Activated T-helper 17 cell treated with anti-CD3 and anti-CD28 coated beads, Interleukin-2, amount 50 U/mL, for 72 hours (primary cell): ENCODE data around the gene RBM42. TPM values are rescaled to one million over a fixed set of nuclear protein-coding genes. Genes with fewer than 3 reads are reported as not detected.
"Not testable (repeated sequence)": the region's sequence is repeated elsewhere in the genome, so short reads cannot be mapped to it uniquely, and the experiment has no call there.

Experiments
- ATAC-seq: fragments of 150-1000 bp; cut with Tn5 transposase; replicated peaks from 2 replicates; pipeline ENCODE4 v1.10.0; 2021; ENCODE audit warnings: mild to moderate bottlenecking, moderate library complexity
- H3K27ac Mint-ChIP-seq: one replicate; pipeline ENCODE4 v1.8.0; 2022; ENCODE audit warnings: mixed read lengths
- H3K27me3 Mint-ChIP-seq: one replicate; pipeline ENCODE4 v1.8.0; 2022; ENCODE audit warnings: mixed read lengths
- H3K36me3 Mint-ChIP-seq: one replicate; pipeline ENCODE4 v1.8.0; 2022; ENCODE audit warnings: low read depth, mild to moderate bottlenecking, mixed read lengths
- H3K4me1 Mint-ChIP-seq: one replicate; pipeline ENCODE4 v1.8.0; 2022; ENCODE audit warnings: mixed read lengths
- H3K4me3 Mint-ChIP-seq: one replicate; pipeline ENCODE4 v1.8.0; 2022; ENCODE audit warnings: mild to moderate bottlenecking, mixed read lengths
- H3K9me3 Mint-ChIP-seq: one replicate; pipeline ENCODE4 v1.8.0; 2022; ENCODE audit warnings: mixed read lengths
- total RNA-seq, 2 donors: library from RNA; stranded (reverse); gene quantifications; one replicate each; pipeline ENCODE4 v1.2.3, GENCODE V29; 2022

The RBM42 gene, protein sequence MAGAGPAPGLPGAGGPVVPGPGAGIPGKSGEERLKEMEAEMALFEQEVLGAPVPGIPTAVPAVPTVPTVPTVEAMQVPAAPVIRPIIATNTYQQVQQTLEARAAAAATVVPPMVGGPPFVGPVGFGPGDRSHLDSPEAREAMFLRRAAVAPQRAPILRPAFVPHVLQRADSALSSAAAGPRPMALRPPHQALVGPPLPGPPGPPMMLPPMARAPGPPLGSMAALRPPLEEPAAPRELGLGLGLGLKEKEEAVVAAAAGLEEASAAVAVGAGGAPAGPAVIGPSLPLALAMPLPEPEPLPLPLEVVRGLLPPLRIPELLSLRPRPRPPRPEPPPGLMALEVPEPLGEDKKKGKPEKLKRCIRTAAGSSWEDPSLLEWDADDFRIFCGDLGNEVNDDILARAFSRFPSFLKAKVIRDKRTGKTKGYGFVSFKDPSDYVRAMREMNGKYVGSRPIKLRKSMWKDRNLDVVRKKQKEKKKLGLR
- total RNA-seq, result 10 to 100 TPM; 54.7 to 95.6 TPM

DNA sequence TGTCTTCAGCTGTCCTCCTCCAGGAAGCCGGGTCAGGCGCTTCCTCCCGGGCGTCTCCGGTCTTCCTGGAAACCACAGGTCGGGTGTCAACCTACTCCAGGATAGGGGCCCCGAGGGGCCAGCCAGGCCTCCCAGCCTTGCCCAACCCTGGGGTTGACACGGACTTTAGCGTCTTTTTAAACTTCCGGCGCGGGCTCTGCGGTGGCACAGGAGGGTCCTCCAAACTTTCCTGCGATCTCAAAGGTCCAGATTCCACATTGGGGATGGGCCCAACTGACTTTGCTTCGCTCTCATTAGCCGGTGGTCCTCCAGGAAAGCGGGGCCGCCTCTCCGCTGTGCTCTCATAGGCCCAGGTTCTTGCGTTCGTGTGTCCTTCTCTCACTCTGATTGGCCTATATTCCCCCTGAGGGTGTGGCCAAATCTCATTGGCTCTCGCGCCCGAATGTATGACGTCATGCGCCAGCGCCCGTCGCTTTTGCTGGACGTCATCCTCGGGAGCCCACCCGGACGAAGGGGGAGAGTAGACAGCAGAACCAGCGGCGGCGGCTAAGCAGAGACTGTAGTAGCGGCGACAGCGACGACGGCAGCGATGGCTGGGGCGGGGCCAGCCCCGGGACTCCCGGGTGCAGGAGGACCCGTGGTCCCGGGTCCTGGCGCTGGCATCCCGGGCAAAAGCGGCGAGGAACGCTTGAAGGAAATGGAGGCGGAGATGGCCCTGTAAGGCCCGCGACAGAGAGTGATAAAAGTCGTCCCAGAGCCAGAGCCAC is at the start of gene RBM42:
TSS of gene RBM42 (plus strand) at position 472 of the 767 bp plus-strand sequence. CDS start at position 590, 118 bp downstream.
- H3K36me3 Mint-ChIP-seq, result peaks cover 45% of the 10 kb centered on the region
- peak within 1 kb of the TSS; percentile 97 for H3K27ac Mint-ChIP-seq
- peak; percentile 100 for ATAC-seq
- H3K9me3 Mint-ChIP-seq, result no peaks in the 10 kb centered on the region
- H3K4me3 Mint-ChIP-seq, result peak within 1 kb of the TSS; percentile 91
- peaks cover 10% of the 10 kb centered on the region for H3K4me1 Mint-ChIP-seq
- H3K27me3 Mint-ChIP-seq, result no peaks in the 10 kb centered on the region

DNA sequence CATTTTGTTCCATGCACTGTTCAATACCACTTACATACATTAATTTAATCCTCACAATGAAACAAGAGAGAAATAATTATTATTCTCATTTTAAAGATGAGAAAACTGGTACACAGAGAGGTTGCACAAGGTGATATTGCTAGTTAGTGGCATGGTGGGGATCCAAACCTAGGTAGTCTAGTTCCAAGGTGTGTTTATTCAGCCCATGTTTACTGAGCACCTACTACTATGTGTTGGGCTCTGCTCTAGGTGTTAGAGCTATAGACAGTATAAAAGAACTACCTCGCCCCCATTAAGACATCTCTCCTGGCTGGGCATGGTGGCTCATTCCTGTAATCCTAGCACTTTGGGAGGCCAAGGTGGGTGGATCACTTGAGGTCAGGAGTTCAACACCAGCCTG is 46.1 kb upstream of the RBM42 start:
- Mint-ChIP-seq H3K4me3 (no peak overlapping the region), H3K27me3 (peaks cover 18% of the 10 kb centered on the region), H3K27ac (no peak overlapping the region), H3K4me1 (no peaks in the 10 kb centered on the region), H3K36me3 (no peaks in the 10 kb centered on the region), H3K9me3 (peaks cover 2% of the 10 kb centered on the region)
- no peak for ATAC-seq

DNA sequence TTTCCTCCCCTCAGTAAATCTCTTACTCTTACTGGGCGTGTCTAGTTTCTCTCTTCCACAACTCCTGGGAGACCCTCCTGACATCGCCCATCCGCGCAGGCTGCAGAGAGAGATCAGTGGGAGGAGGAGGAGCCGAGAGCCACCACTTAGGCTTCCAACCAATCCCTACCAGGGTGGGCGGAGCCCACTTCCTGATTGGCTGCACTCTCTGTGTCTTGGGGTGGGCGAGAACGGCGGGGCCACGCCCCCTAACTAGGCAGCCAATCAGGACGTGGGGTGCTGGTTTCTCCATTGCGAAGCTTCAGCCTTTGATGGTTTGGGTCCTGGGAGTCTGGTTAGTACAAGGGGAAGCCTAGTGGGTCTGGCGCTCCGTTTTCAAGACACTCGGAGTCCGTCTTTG is 43.0 kb upstream of the RBM42 start, which contains the start of gene PMIS2:
TSS of gene PMIS2 (plus strand) at position 326 of the 400 bp plus-strand sequence. CDS start 87 bp downstream, outside the sequence.
- H3K4me3 Mint-ChIP-seq, result no peak within 1 kb of the TSS
- H3K9me3 Mint-ChIP-seq, result no peaks in the 10 kb centered on the region
- H3K36me3 Mint-ChIP-seq, result no peaks in the 10 kb centered on the region
- ATAC-seq, result peak; percentile 55
- no peaks in the 10 kb centered on the region for H3K4me1 Mint-ChIP-seq
- no peak within 1 kb of the TSS for H3K27ac Mint-ChIP-seq
- peaks cover 16% of the 10 kb centered on the region for H3K27me3 Mint-ChIP-seq

DNA sequence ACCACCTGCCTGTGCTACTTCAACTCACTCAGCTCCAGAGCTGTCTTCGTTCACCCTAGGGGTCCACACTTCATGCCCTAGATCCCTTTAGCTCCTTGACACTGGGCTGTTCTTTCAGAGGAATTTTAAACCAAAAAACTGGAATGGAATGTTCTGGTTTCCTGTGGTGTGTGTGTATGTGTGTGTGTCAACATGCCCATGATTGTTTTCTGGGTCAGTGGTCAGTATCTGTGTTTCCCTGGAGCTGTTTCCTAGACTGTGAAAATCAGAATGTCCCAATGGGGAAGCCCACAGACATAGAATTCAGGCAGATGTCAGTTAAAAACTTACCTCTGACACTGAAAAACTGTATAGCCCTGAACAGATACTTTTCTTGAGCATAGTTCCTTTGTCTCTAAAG is 41.5 kb upstream of the RBM42 start:
- peaks cover 16% of the 10 kb centered on the region for H3K27me3 Mint-ChIP-seq
- H3K4me3 Mint-ChIP-seq, result no peak overlapping the region
- H3K9me3 Mint-ChIP-seq, result no peaks in the 10 kb centered on the region
- no peak overlapping the region for H3K27ac Mint-ChIP-seq
- ATAC-seq, result no peak
- no peaks in the 10 kb centered on the region for H3K4me1 Mint-ChIP-seq
- no peaks in the 10 kb centered on the region for H3K36me3 Mint-ChIP-seq

DNA sequence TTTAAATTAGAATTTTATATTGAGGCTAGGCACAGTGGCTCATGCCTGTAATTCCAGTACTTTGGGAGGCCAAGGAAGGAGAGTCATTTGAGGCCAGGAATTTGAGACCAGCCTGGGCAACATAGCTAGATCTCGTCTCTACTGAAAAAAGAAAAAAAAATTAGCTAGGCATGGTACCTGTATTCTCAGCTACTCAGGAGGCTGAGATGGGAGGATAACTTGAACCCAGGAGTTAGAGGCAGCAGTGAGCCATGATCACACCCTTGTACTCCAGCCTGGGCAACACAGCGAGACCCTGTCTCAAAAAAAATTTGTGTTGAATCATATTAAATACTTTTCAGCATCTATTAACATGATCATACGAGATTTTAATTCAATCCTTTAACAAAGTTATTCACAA is 38.0 kb upstream of the RBM42 start:
- Mint-ChIP-seq H3K4me3 (no peak overlapping the region), H3K27ac (no peak overlapping the region)

DNA sequence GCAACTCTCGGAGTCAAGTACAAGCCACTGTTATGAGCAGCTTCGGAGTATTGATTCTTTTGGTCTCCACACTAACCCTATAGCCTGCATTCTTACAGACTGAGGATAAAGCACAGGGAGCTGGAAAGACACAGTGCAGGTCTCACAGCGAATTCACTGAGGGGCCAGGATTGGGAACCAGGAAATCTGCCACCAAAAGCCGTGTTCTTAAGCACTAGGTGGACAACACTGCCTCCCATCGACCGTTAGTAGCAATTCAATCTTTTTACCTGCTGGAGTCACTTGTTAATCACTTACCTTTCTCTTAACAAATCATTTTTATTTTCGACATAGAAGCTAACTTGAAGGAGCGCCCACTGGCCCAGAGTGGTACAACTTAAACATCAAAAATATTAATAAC is 36.6 kb upstream of the RBM42 start:
- Mint-ChIP-seq H3K4me3 (no peak overlapping the region), H3K4me1 (peaks cover 8% of the 10 kb centered on the region), H3K27me3 (no peaks in the 10 kb centered on the region), H3K27ac (no peak overlapping the region), H3K9me3 (no peaks in the 10 kb centered on the region), H3K36me3 (no peaks in the 10 kb centered on the region)
- ATAC-seq, result no peak

More for the DNA sequence above, 38.0 kb upstream of the RBM42 start:
- ATAC-seq, result no peak
- peaks cover 4% of the 10 kb centered on the region for H3K27me3 Mint-ChIP-seq
- no peaks in the 10 kb centered on the region for H3K36me3 Mint-ChIP-seq
- H3K9me3 Mint-ChIP-seq, result no peaks in the 10 kb centered on the region
- H3K4me1 Mint-ChIP-seq, result no peaks in the 10 kb centered on the region

DNA sequence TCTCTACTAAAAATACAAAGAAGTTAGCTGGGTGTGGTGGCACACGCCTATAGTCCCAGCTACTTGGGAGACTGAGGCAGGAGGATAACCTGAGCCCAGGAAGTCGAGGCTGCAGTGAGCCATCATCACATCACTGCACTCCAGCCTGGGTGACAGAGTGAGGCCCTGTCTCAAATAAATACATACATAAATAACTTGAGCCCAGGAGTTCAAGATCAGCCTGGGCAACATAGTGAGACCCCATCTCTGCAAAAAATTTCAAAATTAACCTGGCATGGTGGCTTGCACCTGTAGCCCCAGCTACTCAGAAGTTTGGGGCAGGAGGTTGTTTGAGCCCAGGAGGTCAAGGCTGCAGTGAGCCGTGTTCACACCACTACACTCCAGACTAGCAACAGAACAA is 33.8 kb upstream of the RBM42 start:
- not testable (repeated sequence) for H3K36me3 Mint-ChIP-seq, H3K27me3 Mint-ChIP-seq, H3K27ac Mint-ChIP-seq, H3K9me3 Mint-ChIP-seq, H3K4me1 Mint-ChIP-seq, ATAC-seq, H3K4me3 Mint-ChIP-seq

DNA sequence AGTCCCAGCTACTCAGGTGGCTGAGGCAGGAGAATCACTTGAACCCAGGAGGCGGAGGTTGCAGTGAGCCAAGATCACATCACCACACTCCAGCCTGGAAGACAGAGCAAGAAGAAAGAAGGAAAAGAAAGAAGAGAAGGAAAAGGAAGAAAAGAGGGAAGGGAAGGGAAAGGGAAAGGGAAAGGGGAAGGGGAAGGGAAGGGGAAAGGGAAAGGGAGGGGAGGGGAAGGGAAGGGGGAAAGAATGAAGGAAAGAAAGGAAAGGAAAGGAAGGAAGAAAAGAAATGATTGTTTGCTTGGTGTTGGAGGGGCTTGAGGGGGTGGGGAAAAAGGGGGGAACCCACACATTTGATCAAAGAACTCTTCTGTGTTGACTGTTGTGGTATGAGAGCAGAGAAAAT is 32.9 kb upstream of the RBM42 start:
- peaks cover 8% of the 10 kb centered on the region for H3K4me1 Mint-ChIP-seq
- H3K4me3 Mint-ChIP-seq, result peak overlapping the region; percentile 30
- ATAC-seq, result no peak
- no peaks in the 10 kb centered on the region for H3K9me3 Mint-ChIP-seq
- no peaks in the 10 kb centered on the region for H3K36me3 Mint-ChIP-seq
- peak overlapping the region; percentile 55 for H3K27ac Mint-ChIP-seq
- H3K27me3 Mint-ChIP-seq, result no peaks in the 10 kb centered on the region

DNA sequence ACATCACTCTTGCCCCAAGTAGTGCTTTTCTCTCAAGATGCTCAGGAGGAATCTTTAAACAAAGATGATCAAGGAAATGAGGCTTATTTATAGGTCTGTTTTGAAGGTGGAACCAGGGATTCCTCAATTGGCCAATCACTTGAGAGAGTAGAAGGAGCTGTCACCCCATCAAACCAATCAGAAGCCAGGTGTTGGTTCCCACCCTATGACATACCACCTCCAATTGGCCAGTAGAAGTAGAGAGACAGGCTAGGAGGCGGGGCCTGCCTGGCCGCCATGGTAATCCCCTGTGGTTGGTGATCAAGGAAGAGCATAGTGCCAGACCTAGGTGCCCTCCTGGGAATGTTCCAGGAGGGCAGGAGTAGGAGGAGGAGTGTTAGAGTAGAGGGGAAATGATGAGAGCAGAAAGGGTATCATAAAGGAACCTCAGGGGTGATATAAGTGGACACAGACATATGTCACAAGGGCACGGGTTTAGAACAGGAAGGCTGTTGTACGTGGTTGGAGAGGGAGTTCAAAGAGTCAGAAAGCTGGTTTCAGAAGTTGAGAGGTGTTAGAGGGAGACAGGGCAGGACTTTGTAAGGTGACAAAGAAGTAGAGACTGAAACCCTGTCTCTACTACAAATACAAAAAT is 32.4 kb upstream of the RBM42 start:
- peaks cover 8% of the 10 kb centered on the region for H3K4me1 Mint-ChIP-seq
- peak; percentile 97 for ATAC-seq
- H3K9me3 Mint-ChIP-seq, result no peaks in the 10 kb centered on the region
- no peaks in the 10 kb centered on the region for H3K36me3 Mint-ChIP-seq
- H3K27ac Mint-ChIP-seq, result peak overlapping the region; percentile 55
- H3K4me3 Mint-ChIP-seq, result peak overlapping the region; percentile 30
- no peaks in the 10 kb centered on the region for H3K27me3 Mint-ChIP-seq

DNA sequence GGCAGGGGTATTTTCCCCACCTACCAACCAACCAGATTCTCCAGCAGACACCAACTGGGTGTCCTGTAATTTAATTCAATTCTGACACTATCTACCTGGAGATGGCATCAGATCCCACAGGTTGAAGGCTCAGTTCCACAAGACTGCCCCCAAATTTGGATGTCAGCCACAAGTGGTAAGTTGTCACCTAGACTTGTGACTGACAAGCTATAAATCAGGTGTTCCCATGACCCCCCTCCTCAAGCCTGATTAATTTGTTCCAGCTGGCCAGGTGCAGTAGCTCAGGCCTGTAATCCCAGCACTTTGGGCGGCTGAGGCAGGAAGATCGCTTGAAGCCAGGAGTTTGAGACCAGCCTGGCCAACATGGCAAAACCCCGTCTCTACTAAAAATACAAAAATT is 26.9 kb upstream of the RBM42 start:
- H3K4me3 Mint-ChIP-seq, result no peak overlapping the region
- H3K27me3 Mint-ChIP-seq, result no peaks in the 10 kb centered on the region
- no peaks in the 10 kb centered on the region for H3K36me3 Mint-ChIP-seq
- H3K27ac Mint-ChIP-seq, result no peak overlapping the region
- no peaks in the 10 kb centered on the region for H3K9me3 Mint-ChIP-seq
- no peaks in the 10 kb centered on the region for H3K4me1 Mint-ChIP-seq
- no peak for ATAC-seq

DNA sequence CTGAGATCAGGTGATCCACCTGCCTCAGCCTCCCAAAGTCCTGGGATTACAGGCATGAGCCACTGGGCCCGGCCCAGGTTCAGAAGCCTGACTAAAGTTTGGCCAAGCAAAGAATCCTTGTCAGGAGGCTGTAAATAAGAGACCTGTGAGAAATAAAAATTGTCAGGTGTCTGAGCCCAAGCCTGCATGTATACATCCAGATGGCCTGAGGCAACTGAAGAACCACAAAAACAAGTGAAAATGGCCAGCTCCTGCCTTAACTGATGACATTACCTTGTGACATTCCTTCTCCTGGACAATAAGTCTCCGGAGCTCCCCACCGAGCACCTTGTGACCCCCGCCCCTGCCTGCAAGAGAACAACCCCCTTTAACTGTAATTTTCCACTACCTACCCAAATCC is 24.4 kb upstream of the RBM42 start:
- H3K4me1 Mint-ChIP-seq, H3K27me3 Mint-ChIP-seq, H3K27ac Mint-ChIP-seq, H3K9me3 Mint-ChIP-seq, ATAC-seq, H3K4me3 Mint-ChIP-seq, H3K36me3 Mint-ChIP-seq: not testable (repeated sequence)

DNA sequence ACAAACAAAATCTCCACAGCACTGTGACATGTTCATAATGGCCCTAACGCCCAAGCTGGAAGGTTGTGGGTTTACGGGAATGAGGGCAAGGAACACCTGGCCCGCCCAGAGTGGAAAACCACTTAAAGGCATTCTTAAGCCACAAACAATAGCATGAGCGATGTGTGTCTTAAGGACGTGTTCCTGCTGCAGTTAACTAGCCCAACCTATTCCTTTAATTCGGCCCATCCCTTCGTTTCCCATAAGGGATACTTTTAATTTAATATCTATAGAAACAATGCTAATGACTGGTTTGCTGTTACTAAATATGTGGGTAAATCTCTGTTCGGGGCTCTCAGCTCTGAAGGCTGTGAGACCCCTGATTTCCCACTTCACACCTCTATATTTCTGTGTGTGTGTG is 21.7 kb upstream of the RBM42 start:
- not testable (repeated sequence) for H3K9me3 Mint-ChIP-seq, H3K4me1 Mint-ChIP-seq, H3K27me3 Mint-ChIP-seq, ATAC-seq, H3K36me3 Mint-ChIP-seq, H3K4me3 Mint-ChIP-seq, H3K27ac Mint-ChIP-seq

DNA sequence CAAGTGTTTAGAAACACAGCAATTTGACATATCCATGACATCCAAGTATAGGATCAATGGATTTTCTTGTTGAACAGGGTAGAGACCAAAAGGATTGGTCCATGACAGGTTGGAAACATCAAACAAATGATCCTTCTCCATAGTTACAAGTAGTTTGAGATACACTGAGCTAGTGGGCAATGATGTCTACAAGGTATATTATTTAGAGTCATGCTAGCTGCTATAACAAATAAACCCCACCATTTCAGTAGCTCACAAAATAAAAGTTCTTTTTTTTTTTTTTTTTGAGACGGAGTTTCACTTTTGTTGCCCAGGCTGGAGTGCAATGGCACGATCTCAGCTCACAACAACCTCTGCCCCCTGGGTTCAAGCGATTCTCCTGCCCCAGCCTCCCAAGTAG is 21.2 kb upstream of the RBM42 start:
- no peaks in the 10 kb centered on the region for H3K27me3 Mint-ChIP-seq
- no peak for ATAC-seq
- H3K36me3 Mint-ChIP-seq, result peaks cover 4% of the 10 kb centered on the region
- H3K27ac Mint-ChIP-seq, result no peak overlapping the region
- no peaks in the 10 kb centered on the region for H3K4me1 Mint-ChIP-seq
- peaks cover 6% of the 10 kb centered on the region for H3K9me3 Mint-ChIP-seq
- H3K4me3 Mint-ChIP-seq, result no peak overlapping the region

DNA sequence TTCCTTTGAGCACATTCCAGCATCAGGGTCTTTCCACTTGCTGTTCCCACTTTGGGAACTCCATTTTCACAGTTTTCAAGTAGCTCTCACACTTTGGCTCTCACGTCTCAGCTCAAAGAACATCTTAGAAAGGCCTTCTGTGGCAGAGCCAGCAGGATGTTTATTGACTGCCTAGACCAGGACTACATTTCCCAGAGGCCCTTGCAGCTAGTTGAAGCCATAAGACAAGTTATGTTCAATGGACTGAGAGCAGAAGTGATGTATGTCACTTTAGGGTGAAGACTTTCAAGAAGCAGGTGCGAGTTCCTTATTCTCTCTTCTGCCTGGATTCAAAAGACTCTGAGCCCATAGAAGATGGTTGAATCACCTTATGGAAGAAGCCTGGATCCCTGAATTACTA is 20.6 kb upstream of the RBM42 start:
- Mint-ChIP-seq H3K27me3 (no peaks in the 10 kb centered on the region), H3K9me3 (peaks cover 6% of the 10 kb centered on the region)

More for the DNA sequence above, 20.6 kb upstream of the RBM42 start:
- peaks cover 6% of the 10 kb centered on the region for H3K36me3 Mint-ChIP-seq
- no peak for ATAC-seq
- peak overlapping the region; percentile 19 for H3K4me3 Mint-ChIP-seq
- no peaks in the 10 kb centered on the region for H3K4me1 Mint-ChIP-seq
- peak overlapping the region; percentile 17 for H3K27ac Mint-ChIP-seq
